Liver (tissue), 9 donors: ENCODE data around the gene RBM28. TPM values are rescaled to one million over a fixed set of nuclear protein-coding genes. Genes with fewer than 3 reads are reported as not detected.

Experiments used
- DNase-seq: peaks from one replicate; pipeline ENCODE4 v3.0.0-alpha.2; 2017; ENCODE audit warnings: low spot score
- H3K27ac ChIP-seq, 2 donors: one replicate each; pipeline ENCODE4 v1.7.0; 2013; ENCODE audit warnings: inconsistent platforms in 2 of 2, low read length in 2 of 2, control low read depth in 1 of 2, low read depth in 1 of 2, mild to moderate bottlenecking in 1 of 2
- H3K27me3 ChIP-seq, 4 donors: one replicate each; pipeline versions ENCODE4 v1.6.1 to v1.7.0; 2013; ENCODE audit warnings: low read length in 3 of 4, inconsistent platforms in 1 of 4, mild to moderate bottlenecking in 1 of 4, moderate library complexity in 1 of 4; ENCODE audit not compliant: control insufficient read depth in 4 of 4, insufficient read depth in 4 of 4
- H3K36me3 ChIP-seq, 4 donors: one replicate each; pipeline versions ENCODE4 v1.6.1 to v1.7.0; 2013; ENCODE audit warnings: low read length in 3 of 4, mild to moderate bottlenecking in 3 of 4, low read depth in 1 of 4, moderate library complexity in 1 of 4; ENCODE audit not compliant: control insufficient read depth in 4 of 4, insufficient read depth in 3 of 4
- H3K4me1 ChIP-seq, 4 donors: one replicate each; pipeline versions ENCODE4 v1.6.1 to v1.7.0; 2013; ENCODE audit warnings: low read length in 3 of 4, mild to moderate bottlenecking in 3 of 4, moderate library complexity in 1 of 4; ENCODE audit not compliant: control insufficient read depth in 4 of 4, insufficient read depth in 4 of 4
- H3K4me3 ChIP-seq, 3 donors: one replicate each; pipeline versions ENCODE4 v1.6.1 to v1.7.0; 2013; ENCODE audit warnings: low read length in 3 of 3, control low read depth in 1 of 3, low read depth in 1 of 3, mild to moderate bottlenecking in 1 of 3
- H3K9ac ChIP-seq, 2 donors: one replicate each; pipeline ENCODE4 v1.7.0; 2013; ENCODE audit warnings: low read length in 2 of 2, mild to moderate bottlenecking in 2 of 2, moderate library complexity in 2 of 2, control low read depth in 1 of 2, low read depth in 1 of 2
- H3K9me3 ChIP-seq, 4 donors: one replicate each; pipeline versions ENCODE4 v1.6.1 to v1.7.0; 2013; ENCODE audit warnings: low read length in 3 of 4; ENCODE audit not compliant: control insufficient read depth in 4 of 4
- EGR1 ChIP-seq, 2 donors: IDR thresholded peaks; 2 replicates each; pipeline ENCODE4 v1.6.1; 2016 to 2018; ENCODE audit warnings: antibody characterized with exemption in 2 of 2, low read depth in 2 of 2
- FOXA1 ChIP-seq: IDR thresholded peaks from 2 replicates; pipeline ENCODE4 v1.6.1; 2016; ENCODE audit warnings: antibody characterized with exemption
- FOXA2 ChIP-seq: IDR thresholded peaks from 2 replicates; pipeline ENCODE4 v1.6.1; 2016; ENCODE audit warnings: antibody characterized with exemption
- GABPA ChIP-seq, 2 donors: IDR thresholded peaks in 1 of 2; conservative IDR thresholded peaks in 1 of 2; 2 replicates each; pipeline ENCODE4 v1.6.1; 2016; ENCODE audit warnings: antibody characterized with exemption in 2 of 2, mild to moderate bottlenecking in 1 of 2, moderate library complexity in 1 of 2
- HNF4A ChIP-seq, 2 donors: conservative IDR thresholded peaks; 2 replicates each; pipeline ENCODE4 v1.6.1; 2016; ENCODE audit warnings: antibody characterized with exemption in 2 of 2, mild to moderate bottlenecking in 2 of 2
- HNF4G ChIP-seq: IDR thresholded peaks from 2 replicates; pipeline ENCODE4 v1.6.1; 2016; ENCODE audit warnings: antibody characterized with exemption
- JUND ChIP-seq, 2 donors: IDR thresholded peaks; 2 replicates each; pipeline ENCODE4 v1.6.1; 2016; ENCODE audit warnings: antibody characterized with exemption in 2 of 2
- RAD21 ChIP-seq, 2 donors: IDR thresholded peaks; 2 replicates each; pipeline ENCODE4 v1.6.1; 2016; ENCODE audit warnings: antibody characterized with exemption in 2 of 2, mild to moderate bottlenecking in 2 of 2
- RXRA ChIP-seq, 2 donors: IDR thresholded peaks; 2 replicates each; pipeline ENCODE4 v1.6.1; 2017 to 2018; ENCODE audit warnings: antibody characterized with exemption in 2 of 2, mild to moderate bottlenecking in 1 of 2
- SP1 ChIP-seq: IDR thresholded peaks from 2 replicates; pipeline ENCODE4 v1.6.1; 2018; ENCODE audit warnings: antibody characterized with exemption, mild to moderate bottlenecking
- TAF1 ChIP-seq: conservative IDR thresholded peaks from 2 replicates; pipeline ENCODE4 v1.6.1; 2016; ENCODE audit warnings: antibody characterized with exemption, mild to moderate bottlenecking
- YY1 ChIP-seq: IDR thresholded peaks from 2 replicates; pipeline ENCODE4 v1.6.1; 2016; ENCODE audit warnings: antibody characterized with exemption, mild to moderate bottlenecking
- ZBTB33 ChIP-seq: IDR thresholded peaks from 2 replicates; pipeline ENCODE4 v1.6.1; 2016; ENCODE audit warnings: antibody characterized with exemption
- WGBS: extraction: QIAGEN DNeasy Blood & Tissue Kit; methylation state at CpG from one replicate; pipeline ENCODE4 v1.1.7; 2013; 5-methylcytosine and 5-hydroxymethylcytosine counted together
- polyA plus RNA-seq, 2 donors: library from polyadenylated mRNA; stranded (reverse) in 1 of 2; unstranded in 1 of 2; fragments of 200-250 nt in 1 of 2; fragments of >200 nt in 1 of 2; fragmentation: Nextera tagmentation in 1 of 2; extraction: Ambion mirVana in 1 of 2; gene quantifications; one replicate each; pipeline versions ENCODE4 v1.2.1 to v1.2.3, GENCODE V29; 2013 to 2015
- total RNA-seq, 2 donors: library from RNA; depleted of rRNA; stranded (reverse); fragments of >200 nt; gene quantifications; one replicate each; pipeline ENCODE4 v1.2.3, GENCODE V29; 2014
- TF ChIP-seq, protein P1 (sequence below): fragments of 150-350 bp; IDR thresholded peaks from 2 replicates; pipeline ENCODE4 v1.5.1; 2017; ENCODE audit warnings: improper control_type of control experiment, low read depth, low read length; ENCODE audit not compliant: missing input control
- TF ChIP-seq, protein P2 (sequence below): IDR thresholded peaks from 2 replicates; pipeline ENCODE4 v1.6.1; 2016; ENCODE audit warnings: antibody characterized with exemption, mild to moderate bottlenecking
- TF ChIP-seq, protein P3 (sequence below): IDR thresholded peaks from 2 replicates; pipeline ENCODE4 v1.6.1; 2016; ENCODE audit warnings: antibody characterized with exemption
- TF ChIP-seq, protein P4 (sequence below): IDR thresholded peaks from 2 replicates; pipeline ENCODE4 v1.6.1; 2016; ENCODE audit warnings: antibody characterized with exemption
- donor health status: healthy.
- donor health status: healthy.
- donor health status: healthy.
- donor health status: healthy.
- donor health status: healthy.

RBM28 gene
- total and polyA plus RNA-seq, 4 donors = 3.6 to 16.1 (median 11.7) TPM

DNA sequence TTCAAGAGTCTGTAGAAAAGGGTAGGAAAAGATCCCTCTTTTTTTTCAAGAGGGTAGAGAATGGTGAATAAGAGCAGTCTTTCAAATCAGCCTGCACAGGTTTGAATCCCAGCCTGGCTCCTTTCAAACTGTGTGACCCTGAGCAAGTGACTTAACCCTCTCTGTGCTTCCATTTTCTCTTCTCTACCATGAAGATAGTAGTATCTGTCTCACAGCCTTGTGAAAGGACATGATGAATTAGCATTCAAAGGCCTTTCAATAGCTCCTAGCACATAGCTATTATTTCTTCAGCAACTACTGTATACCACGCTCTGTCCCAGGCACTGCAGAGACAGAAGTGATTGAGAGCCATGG lies 77.2 kb downstream of the RBM28 start (continued):
- TF ChIP-seq, protein P1, sequence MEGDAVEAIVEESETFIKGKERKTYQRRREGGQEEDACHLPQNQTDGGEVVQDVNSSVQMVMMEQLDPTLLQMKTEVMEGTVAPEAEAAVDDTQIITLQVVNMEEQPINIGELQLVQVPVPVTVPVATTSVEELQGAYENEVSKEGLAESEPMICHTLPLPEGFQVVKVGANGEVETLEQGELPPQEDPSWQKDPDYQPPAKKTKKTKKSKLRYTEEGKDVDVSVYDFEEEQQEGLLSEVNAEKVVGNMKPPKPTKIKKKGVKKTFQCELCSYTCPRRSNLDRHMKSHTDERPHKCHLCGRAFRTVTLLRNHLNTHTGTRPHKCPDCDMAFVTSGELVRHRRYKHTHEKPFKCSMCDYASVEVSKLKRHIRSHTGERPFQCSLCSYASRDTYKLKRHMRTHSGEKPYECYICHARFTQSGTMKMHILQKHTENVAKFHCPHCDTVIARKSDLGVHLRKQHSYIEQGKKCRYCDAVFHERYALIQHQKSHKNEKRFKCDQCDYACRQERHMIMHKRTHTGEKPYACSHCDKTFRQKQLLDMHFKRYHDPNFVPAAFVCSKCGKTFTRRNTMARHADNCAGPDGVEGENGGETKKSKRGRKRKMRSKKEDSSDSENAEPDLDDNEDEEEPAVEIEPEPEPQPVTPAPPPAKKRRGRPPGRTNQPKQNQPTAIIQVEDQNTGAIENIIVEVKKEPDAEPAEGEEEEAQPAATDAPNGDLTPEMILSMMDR = no peak
- TF ChIP-seq YY1 = no peak
- TF ChIP-seq HNF4A (conservative IDR thresholded peaks at IDR 0.05) = no peak

DNA sequence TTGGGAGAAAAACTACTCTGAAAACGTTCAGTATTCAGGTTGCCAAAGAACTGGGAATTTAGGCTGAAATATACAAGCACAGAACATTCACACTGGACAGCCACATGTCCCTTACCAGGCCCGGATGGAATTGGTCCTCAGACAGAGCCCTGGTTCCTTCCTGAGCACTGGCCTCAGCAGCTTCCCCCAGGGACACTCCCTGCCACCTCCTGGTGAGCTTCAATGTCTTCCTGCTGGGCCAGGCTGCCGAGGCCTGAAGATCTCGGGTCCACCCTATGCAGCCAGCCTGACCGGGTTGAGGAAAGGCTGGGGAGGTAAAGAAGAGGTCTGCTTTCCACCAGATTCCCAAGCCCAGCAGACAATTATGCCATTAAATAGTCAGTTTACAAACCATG lies 77.8 kb downstream of the RBM28 start:
- Histone ChIP-seq H3K4me3 (no peak overlapping the region), H3K36me3 (no peaks in the 10 kb centered on the region), H3K9ac (no peak overlapping the region), H3K27me3 (peaks cover 0 to 3% (median 0%) of the 10 kb centered on the region in 4 donors), H3K9me3 (no peaks in the 10 kb centered on the region), H3K27ac (no peak overlapping the region), H3K4me1 (peaks cover 0 to 4% (median 3%) of the 10 kb centered on the region in 4 donors)
- TF ChIP-seq RAD21 (IDR thresholded peaks at IDR 0.05) = no peak
- no peak for TF ChIP-seq EGR1 (IDR thresholded peaks at IDR 0.05; ENCODE audit: low read depth in 2 of 2)
- TF ChIP-seq FOXA2 = no peak
- TF ChIP-seq TAF1 = no peak
- no peak for TF ChIP-seq ZBTB33
- no peak for TF ChIP-seq HNF4A (conservative IDR thresholded peaks at IDR 0.05)
- no peak for TF ChIP-seq JUND (IDR thresholded peaks at IDR 0.05)
- TF ChIP-seq RXRA (IDR thresholded peaks at IDR 0.05) = no peak
- TF ChIP-seq, protein P2, sequence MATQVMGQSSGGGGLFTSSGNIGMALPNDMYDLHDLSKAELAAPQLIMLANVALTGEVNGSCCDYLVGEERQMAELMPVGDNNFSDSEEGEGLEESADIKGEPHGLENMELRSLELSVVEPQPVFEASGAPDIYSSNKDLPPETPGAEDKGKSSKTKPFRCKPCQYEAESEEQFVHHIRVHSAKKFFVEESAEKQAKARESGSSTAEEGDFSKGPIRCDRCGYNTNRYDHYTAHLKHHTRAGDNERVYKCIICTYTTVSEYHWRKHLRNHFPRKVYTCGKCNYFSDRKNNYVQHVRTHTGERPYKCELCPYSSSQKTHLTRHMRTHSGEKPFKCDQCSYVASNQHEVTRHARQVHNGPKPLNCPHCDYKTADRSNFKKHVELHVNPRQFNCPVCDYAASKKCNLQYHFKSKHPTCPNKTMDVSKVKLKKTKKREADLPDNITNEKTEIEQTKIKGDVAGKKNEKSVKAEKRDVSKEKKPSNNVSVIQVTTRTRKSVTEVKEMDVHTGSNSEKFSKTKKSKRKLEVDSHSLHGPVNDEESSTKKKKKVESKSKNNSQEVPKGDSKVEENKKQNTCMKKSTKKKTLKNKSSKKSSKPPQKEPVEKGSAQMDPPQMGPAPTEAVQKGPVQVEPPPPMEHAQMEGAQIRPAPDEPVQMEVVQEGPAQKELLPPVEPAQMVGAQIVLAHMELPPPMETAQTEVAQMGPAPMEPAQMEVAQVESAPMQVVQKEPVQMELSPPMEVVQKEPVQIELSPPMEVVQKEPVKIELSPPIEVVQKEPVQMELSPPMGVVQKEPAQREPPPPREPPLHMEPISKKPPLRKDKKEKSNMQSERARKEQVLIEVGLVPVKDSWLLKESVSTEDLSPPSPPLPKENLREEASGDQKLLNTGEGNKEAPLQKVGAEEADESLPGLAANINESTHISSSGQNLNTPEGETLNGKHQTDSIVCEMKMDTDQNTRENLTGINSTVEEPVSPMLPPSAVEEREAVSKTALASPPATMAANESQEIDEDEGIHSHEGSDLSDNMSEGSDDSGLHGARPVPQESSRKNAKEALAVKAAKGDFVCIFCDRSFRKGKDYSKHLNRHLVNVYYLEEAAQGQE = no peak
- TF ChIP-seq FOXA1 = no peak
- 52% methylated on average over 5 of the region's 5 CpGs for WGBS
- DNase-seq = no peak

GRCh38 chr7:128265156-128265905 lies 78.4 kb downstream of the RBM28 start:
- Histone ChIP-seq H3K27me3 (peaks cover 0 to 3% (median 0%) of the 10 kb centered on the region in 4 donors), H3K36me3 (no peaks in the 10 kb centered on the region), H3K9ac (no peak overlapping the region), H3K27ac (no peak overlapping the region), H3K9me3 (no peaks in the 10 kb centered on the region), H3K4me3 (no peak overlapping the region), H3K4me1 (no peaks in the 10 kb centered on the region)
- TF ChIP-seq JUND (IDR thresholded peaks at IDR 0.05) = no peak
- TF ChIP-seq, protein P2 = no peak
- TF ChIP-seq, protein P3, sequence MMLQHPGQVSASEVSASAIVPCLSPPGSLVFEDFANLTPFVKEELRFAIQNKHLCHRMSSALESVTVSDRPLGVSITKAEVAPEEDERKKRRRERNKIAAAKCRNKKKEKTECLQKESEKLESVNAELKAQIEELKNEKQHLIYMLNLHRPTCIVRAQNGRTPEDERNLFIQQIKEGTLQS = no peak
- TF ChIP-seq FOXA2 = no peak
- no peak for TF ChIP-seq HNF4G
- TF ChIP-seq RXRA (IDR thresholded peaks at IDR 0.05) = no peak
- TF ChIP-seq, protein P4, sequence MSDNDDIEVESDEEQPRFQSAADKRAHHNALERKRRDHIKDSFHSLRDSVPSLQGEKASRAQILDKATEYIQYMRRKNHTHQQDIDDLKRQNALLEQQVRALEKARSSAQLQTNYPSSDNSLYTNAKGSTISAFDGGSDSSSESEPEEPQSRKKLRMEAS = no peak
- TF ChIP-seq GABPA (IDR thresholded peaks at IDR 0.05 in 1 of 2, conservative IDR thresholded peaks at IDR 0.05 in 1 of 2) = no peak
- no peak for TF ChIP-seq SP1
- WGBS = 93% methylated on average over 6 of the region's 6 CpGs
- no peak for DNase-seq
